GM19438 (cell line): ENCODE measurements around the gene AZGP1.
"Not testable (repeated sequence)": the region's sequence is repeated elsewhere in the genome, so short reads cannot be mapped to it uniquely, and the experiment has no call there.

Experiments used
- ATAC-seq: cut with Tn5 transposase; IDR thresholded peaks from one replicate; pipeline ENCODE4 v1.9.1; 2021; ENCODE audit warnings: low read depth; ENCODE audit not compliant: unreplicated experiment

The AZGP1 gene

DNA sequence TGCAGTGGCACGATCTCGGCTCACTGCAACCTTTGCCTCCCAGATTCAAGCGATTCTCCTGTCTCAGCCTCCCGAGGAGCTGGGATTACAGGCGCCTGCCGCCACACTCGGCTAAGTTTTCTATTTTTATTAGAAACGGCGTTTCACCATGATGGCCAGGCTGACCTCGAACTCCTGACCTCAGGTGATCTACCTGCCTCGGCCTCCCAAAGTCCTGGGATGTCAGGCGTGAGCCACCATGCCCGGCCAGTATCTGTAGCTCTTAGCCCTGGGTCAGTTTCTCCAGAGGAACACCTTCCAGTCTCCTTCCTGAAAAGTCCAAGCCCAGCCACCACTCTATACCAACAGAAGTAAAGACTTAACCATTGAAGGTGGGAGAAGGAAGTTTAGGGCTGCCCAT is 24.4 kb upstream of the AZGP1 start:
- ATAC-seq, result no peak

GRCh38 chr7:99997545-99998137 is 21.8 kb upstream of the AZGP1 start:
- no peak for ATAC-seq

DNA sequence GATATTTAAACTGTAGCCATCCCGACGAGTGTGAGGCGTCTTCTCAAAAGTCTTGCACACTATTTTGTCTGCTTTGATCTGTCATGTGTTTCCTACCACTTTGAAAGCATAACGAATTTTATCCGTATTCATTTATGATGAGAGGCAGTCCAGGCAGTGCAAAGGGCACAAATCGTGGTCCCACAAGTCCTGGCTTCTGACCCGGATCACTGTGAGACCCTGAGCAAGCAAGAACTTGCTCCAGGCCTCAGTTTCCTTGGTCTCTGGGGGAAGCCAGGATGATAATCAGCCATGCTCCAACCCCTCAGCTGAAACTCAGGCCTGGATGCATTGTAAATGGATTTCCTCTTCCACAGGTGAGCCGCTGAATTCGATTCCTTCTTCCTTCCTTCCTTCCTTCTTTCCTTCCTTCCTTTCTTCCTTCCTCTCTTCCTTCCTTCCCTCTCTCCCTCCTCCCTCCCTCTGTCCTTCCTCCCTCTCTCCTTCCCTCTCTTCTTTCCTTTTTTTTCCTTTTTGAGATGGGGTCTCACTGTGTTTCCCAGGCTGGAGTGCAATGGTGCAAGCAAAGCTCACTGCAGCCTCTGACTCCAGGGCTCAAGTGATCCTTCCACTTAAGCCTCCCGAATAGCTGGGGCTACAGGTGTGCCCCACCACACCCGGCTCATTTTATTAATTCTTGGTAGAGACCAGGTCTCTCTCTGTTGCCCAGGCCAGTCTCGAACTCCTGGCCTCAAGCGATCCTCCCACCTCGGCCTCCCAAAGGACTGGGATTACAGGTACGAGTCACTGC is 21.1 kb upstream of the AZGP1 start:
- ATAC-seq, result no peak

GRCh38 chr7:99994819-99995218 is 19.0 kb upstream of the AZGP1 start:
- no peak for ATAC-seq

DNA sequence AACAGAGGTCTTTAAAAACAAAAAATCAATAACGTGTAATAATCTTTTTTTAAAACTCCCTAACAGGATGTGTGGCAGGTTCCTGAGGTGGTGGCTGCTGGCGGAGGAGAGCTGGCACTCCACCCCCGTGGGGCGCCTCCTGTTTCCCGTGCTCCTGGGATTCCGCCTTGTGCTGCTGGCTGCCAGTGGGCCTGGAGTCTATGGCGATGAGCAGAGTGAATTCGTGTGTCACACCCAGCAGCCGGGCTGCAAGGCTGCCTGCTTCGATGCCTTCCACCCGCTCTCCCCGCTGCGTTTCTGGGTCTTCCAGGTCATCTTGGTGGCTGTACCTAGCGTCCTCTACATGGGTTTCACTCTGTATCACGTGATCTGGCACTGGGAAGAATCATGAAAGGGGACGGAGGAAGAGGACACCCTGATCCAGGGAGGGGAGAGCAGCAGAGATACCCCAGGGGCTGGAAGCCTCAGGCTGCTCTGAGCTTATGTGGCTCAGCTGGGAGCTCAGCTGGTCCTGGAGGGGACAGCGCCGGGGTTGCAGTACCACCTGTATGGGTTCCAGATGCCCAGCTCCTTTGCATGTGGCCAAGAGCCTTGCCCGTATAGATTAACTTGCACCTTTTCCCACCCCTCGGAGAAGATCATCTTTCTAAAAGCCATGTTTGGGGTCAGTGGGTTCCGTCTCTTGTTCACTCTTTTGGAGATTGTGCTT is 16.7 kb upstream of the AZGP1 start:
- no peak for ATAC-seq

DNA sequence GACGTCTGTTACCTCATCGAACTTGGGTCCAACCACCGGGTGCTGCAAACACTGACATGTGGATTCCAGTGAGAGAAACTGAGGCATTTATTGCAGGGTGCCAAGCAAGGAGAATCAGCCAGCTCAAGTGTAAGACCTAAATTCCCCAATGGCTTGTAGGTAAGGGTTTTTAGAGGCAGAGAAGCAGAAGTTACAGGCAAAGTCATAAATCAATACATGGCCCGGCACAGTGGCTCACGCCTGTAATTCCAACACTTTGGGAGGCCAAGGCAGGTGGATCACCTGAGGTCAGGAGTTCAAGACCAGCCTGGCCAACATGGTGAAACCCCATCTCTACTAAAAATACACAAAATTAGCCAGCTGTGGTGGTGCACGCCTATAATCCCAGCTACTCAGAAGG is 15.7 kb upstream of the AZGP1 start:
- not testable (repeated sequence) for ATAC-seq

- ATAC-seq, result no peak
These were observed 14.6 kb upstream of the AZGP1 start for GRCh38 chr7:99990460-99990852.

- ATAC-seq, result no peak
These were observed 12.0 kb upstream of the AZGP1 start for GRCh38 chr7:99987846-99988245.

DNA sequence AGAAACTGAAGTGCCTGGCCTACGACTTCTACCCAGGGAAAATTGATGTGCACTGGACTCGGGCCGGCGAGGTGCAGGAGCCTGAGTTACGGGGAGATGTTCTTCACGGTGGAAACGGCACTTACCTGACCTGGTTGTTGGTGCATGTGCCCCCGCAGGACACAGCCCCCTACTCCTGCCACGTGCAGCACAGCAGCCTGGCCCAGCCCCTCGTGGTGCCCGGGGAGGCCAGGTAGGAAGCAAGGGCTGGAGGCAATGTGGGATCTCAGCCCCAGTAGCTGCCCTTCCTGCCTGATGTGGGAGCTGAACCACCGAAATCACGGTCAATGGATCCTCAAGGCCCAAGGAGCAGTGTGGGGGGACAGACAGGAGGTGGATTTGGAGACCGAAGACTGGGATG is 11.5 kb upstream of the AZGP1 start:
- not testable (repeated sequence) for ATAC-seq

GRCh38 chr7:99984593-99984992 is 8.8 kb upstream of the AZGP1 start:
- ATAC-seq, result no peak

DNA sequence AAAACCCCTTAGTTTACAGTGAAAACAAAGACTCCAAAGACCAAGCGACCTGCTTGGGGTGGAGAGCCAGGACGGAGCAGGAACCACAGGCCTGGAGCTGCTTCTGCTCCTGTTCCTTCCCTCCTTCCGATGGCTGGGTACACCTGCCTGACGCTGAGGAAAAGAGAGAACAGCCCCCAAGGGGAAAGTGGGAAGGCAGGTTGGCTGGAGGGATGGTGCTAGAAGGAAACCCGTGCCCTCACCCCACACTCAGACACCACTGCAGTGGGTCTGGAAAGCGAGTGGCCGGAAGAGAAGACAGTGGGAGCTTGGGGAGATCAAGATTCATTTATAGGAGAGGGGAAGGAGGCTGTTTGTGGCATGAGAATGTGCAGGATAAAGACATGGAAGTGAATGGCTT is 5.2 kb upstream of the AZGP1 start:
- ATAC-seq, result not testable (repeated sequence)

DNA sequence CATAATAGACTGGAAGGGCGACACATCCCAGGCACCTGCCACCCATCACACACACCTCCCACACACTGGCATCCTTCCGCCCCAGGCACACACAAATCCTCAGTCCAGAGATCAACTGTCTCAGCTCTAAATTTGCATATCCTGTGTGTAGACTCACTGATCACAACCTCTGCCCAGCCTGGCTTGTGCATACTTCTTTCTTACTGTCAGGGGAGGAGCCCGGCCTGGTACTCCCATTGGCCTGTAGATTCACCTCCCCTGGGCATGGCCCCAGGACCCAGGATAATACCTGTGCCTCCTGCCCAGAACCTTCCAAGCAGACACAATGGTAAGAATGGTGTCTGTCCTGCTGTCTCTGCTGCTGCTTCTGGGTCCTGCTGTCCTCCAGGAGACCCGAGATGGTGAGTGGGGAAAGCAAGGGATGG is 4.6 kb upstream of the AZGP1 start:
- not testable (repeated sequence) for ATAC-seq

GRCh38 chr7:99979814-99980225 is 4.0 kb upstream of the AZGP1 start:
- ATAC-seq, result not testable (repeated sequence)

DNA sequence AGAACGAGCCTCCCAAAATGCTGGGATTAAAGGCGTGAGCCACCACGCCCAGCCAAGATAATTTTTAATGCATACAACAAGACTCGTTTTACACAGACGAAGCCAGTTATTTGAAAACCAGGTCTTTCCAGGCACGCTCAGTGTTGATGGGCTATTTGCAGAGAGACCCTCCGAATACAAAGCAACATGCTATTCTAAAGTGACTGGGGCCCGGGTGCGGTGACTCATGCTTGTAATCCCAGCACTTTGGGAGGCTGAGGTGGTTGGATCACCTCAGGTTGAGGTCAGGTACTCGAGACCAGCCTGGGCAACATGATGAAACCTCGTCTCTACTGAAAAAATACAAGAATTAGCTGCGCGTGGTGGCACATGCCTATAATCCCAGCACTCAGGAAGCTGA is 795 bp upstream of the AZGP1 start:
- ATAC-seq, result no peak

DNA sequence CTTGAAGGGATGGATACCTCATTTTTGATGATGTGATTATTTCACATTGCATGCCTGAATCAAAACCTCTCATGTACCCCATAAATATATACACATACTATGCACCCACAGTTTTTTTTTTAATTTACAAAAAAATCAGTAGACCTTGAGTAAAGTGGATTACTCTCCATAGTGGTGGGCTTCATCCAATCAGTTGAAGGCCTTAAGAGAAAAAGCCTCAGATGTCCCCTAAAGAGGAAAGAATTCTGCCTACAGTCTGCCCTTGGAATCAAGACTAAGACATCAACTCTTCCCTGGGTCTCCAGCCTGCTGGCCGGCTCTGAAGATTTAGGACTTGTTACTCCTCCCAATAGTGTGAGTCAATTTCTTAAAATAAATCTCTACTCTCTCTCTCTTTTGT is 1.1 kb downstream of the AZGP1 start:
- no peak for ATAC-seq

DNA sequence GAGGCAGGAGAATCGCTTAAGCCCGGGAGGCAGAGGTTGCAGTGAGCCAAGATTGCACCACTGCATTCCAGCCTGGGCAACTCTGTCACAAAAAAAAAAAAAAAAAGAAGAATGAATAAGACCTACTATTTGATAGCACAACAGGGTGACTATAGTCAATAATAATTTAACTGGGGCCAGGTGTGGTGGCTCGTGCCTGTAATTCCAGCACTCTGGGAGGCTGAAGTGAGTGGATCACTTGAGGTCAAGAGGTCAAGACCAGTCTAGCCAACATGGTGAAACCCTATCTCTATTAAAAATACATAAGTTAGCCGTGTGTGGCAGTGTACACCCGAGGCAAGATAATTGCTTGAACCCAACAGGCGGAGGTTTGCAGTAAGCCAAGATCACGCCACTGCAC is 2.0 kb downstream of the AZGP1 start:
- ATAC-seq, result not testable (repeated sequence)

DNA sequence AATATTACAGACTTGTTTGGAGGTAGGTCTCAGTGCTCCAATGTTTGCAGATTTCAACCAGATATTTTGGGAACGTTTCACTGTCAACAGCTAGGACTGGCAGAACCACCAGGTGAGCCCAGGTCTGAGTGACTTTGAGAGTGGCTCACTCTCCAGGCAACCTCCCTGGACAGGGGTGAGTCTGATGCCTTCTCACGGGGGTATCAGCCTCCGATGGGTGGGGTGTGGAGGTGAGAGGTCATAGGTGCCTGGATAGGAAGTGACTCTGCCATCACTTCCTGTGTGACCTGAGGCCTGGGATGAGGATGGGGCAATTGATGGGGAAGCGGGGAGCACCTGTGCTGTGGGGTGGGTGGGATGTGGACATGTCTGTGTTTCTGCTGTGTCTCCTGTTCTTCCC is 4.6 kb downstream of the AZGP1 start:
- ATAC-seq, result no peak

DNA sequence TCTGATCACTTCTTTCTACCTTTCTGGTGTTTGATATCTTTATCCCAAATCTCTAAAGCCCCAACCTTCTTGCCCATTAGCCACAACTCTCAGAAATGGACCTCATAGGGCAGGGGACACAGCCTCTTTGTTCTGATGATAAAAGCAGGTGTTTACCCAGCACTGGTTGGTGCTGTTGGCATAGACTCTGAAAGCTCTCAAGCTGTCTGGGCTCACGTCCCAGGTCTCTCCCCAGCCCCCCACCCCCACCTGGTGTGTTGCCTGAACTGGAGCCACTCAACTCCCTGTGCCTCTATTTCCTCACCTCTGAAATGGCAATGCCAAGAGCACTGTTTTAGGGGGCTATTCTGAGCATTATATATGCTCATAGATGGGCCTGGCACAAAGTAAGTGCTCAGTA is 6.0 kb downstream of the AZGP1 start:
- ATAC-seq, result not testable (repeated sequence)

- ATAC-seq, result no peak
These were observed 6.5 kb downstream of the AZGP1 start for GRCh38 chr7:99969298-99969697.

- no peak for ATAC-seq
These were observed 17.1 kb downstream of the AZGP1 start for GRCh38 chr7:99958564-99959227.

DNA sequence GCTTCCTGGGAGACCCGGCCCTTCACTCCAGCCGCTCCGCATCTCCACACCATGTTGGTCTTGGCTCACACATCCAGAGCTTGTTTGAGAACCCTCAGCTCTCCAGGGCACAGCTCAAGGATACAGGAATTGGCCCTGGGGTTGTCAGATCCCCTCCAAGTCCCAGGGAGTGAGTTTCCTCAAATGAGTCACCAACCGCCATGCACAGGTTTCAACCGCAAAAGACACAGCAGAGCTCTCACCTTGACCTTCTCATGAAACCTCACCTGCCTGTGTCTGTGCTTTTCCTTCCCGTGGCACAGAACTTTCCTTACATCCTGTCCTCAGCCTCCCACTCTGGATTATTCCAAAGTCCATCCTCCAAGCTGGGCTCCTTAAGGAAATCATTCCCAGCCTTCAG is 20.6 kb downstream of the AZGP1 start:
- no peak for ATAC-seq
